ENCODE measurements around the gene NHLRC4. TPM values are rescaled to one million over a fixed set of nuclear protein-coding genes. Genes with fewer than 3 reads are reported as not detected.

The NHLRC4 gene
- total RNA-seq, 1 experiment from 2014 or later, result 0.92 TPM

DNA sequence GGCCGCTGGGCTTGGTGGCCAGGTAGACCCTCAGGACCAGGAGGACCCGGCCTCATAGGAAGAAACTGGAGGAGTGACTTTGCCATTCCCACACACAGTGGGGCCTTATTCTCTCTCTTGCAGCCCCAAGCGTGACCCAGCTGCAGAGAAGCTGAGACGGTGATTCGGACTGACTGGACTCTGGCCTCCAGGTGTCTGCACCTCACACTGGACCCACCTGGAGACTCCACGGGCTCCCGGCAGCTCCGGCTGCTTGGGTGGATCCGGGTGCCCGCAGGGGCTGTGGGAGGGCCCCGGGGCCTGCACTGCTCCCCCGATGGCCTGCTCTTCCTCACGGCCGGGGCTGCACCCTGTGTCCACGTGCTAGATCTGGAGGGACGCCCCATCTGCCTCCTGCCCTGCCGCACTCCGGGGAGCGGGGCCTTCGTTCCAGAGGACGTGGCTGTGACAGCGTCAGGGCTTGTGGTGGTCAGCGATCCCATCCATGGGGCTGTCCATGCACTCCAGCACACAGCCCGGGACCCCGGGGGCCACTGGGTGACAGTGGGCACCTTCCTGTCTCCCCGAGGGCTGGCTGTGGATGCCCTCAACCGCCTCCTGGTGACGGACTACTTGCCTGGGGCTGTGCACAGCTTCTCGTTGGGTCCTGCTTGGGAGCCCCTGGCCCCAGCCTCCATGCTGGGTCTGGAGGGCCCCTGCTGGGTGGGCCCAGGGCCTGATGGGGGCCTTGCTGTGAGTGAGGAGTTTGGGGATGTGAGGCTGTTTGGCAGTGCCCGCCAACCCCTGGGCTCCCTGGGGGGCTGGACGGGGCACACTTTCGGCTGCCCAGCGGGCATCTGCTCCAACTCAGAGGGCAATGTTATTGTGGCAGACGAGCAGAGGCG lies 810 bp downstream of the NHLRC4 start:
- peak overlapping the region; percentile 79 for H3K27ac Mint-ChIP-seq
- TF ChIP-seq, protein P1, sequence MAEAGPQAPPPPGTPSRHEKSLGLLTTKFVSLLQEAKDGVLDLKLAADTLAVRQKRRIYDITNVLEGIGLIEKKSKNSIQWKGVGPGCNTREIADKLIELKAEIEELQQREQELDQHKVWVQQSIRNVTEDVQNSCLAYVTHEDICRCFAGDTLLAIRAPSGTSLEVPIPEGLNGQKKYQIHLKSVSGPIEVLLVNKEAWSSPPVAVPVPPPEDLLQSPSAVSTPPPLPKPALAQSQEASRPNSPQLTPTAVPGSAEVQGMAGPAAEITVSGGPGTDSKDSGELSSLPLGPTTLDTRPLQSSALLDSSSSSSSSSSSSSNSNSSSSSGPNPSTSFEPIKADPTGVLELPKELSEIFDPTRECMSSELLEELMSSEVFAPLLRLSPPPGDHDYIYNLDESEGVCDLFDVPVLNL (CRISPR knock-in tag; IDR thresholded peaks at IDR 0.05; ENCODE audit: borderline replicate concordance, low read depth), result no peak
- TF ChIP-seq, protein P2, sequence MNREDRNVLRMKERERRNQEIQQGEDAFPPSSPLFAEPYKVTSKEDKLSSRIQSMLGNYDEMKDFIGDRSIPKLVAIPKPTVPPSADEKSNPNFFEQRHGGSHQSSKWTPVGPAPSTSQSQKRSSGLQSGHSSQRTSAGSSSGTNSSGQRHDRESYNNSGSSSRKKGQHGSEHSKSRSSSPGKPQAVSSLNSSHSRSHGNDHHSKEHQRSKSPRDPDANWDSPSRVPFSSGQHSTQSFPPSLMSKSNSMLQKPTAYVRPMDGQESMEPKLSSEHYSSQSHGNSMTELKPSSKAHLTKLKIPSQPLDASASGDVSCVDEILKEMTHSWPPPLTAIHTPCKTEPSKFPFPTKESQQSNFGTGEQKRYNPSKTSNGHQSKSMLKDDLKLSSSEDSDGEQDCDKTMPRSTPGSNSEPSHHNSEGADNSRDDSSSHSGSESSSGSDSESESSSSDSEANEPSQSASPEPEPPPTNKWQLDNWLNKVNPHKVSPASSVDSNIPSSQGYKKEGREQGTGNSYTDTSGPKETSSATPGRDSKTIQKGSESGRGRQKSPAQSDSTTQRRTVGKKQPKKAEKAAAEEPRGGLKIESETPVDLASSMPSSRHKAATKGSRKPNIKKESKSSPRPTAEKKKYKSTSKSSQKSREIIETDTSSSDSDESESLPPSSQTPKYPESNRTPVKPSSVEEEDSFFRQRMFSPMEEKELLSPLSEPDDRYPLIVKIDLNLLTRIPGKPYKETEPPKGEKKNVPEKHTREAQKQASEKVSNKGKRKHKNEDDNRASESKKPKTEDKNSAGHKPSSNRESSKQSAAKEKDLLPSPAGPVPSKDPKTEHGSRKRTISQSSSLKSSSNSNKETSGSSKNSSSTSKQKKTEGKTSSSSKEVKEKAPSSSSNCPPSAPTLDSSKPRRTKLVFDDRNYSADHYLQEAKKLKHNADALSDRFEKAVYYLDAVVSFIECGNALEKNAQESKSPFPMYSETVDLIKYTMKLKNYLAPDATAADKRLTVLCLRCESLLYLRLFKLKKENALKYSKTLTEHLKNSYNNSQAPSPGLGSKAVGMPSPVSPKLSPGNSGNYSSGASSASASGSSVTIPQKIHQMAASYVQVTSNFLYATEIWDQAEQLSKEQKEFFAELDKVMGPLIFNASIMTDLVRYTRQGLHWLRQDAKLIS (CRISPR knock-in tag; IDR thresholded peaks at IDR 0.05; ENCODE audit: borderline replicate concordance), result no peak
- TF ChIP-seq NR1H2 (CRISPR knock-in tag; IDR thresholded peaks at IDR 0.05), result no peak
- TF ChIP-seq, protein P3, sequence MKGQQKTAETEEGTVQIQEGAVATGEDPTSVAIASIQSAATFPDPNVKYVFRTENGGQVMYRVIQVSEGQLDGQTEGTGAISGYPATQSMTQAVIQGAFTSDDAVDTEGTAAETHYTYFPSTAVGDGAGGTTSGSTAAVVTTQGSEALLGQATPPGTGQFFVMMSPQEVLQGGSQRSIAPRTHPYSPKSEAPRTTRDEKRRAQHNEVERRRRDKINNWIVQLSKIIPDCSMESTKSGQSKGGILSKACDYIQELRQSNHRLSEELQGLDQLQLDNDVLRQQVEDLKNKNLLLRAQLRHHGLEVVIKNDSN (CRISPR knock-in tag; IDR thresholded peaks at IDR 0.05), result no peak
- no peak for TF ChIP-seq KAT7 (CRISPR knock-in tag; IDR thresholded peaks at IDR 0.05; ENCODE audit: borderline replicate concordance)
- no peak for TF ChIP-seq ZNF138 (CRISPR knock-in tag; conservative IDR thresholded peaks at IDR 0.05)
- no peak for TF ChIP-seq NR3C1 (CRISPR knock-in tag; conservative IDR thresholded peaks at IDR 0.05; ENCODE audit: low read depth)
- no peak for TF ChIP-seq ELF4 (CRISPR knock-in tag; IDR thresholded peaks at IDR 0.05; ENCODE audit: low read depth)
- TF ChIP-seq MLX (CRISPR knock-in tag; IDR thresholded peaks at IDR 0.05), result no peak
- no peak for TF ChIP-seq SMAD4 (CRISPR knock-in tag; IDR thresholded peaks at IDR 0.05)
- no peak for TF ChIP-seq ATF2 (CRISPR knock-in tag; IDR thresholded peaks at IDR 0.05; ENCODE audit: borderline replicate concordance, low read depth)
- TF ChIP-seq EMX1 (CRISPR knock-in tag; IDR thresholded peaks at IDR 0.05), result no peak
- TF ChIP-seq AR (CRISPR knock-in tag; IDR thresholded peaks at IDR 0.05), result no peak
- no peak for TF ChIP-seq HMGXB4 (CRISPR knock-in tag; IDR thresholded peaks at IDR 0.05)
- TF ChIP-seq ZNF532 (CRISPR knock-in tag; IDR thresholded peaks at IDR 0.05; ENCODE audit: borderline replicate concordance), result no peak
- TF ChIP-seq ZNF232 (CRISPR knock-in tag; IDR thresholded peaks at IDR 0.05), result no peak
- TF ChIP-seq ESRRA (CRISPR knock-in tag; IDR thresholded peaks at IDR 0.05; ENCODE audit: borderline replicate concordance), result no peak
- POLR2A ChIA-PET, result interaction anchor here (0.5 kb wide), 1 partner anchor 333 kb away, joined by 4 read pairs; no protein-coding TSS in a partner anchor
- H3K4me3 Mint-ChIP-seq, result peak overlapping the region; percentile 10; the same call in 1 of the 2 replicates
- DNase-seq (ENCODE audit: low spot score) (no peak), ATAC-seq (no peak)
- H3K4me1 Mint-ChIP-seq, result peaks cover 27% of the 10 kb centered on the region
- CTCF ChIA-PET, result interaction anchor here (0.7 to 2.3 kb wide), 9 partner anchors 9 to 176 kb away, joined by 3 to 18 read pairs (median 4); partner anchors contain the start of gene WFIKKN1
- peaks cover under 1% of the 10 kb centered on the region; the same call in 1 of the 2 replicates for H3K27me3 Mint-ChIP-seq (ENCODE audit: low read depth)
- no peaks in the 10 kb centered on the region for H3K9me3 Mint-ChIP-seq
- no peaks in the 10 kb centered on the region for H3K36me3 Mint-ChIP-seq

All from WTC11 (cell line).